Retinal pigment epithelial cell (primary cell): ENCODE data around the gene MCMBP.

Experiments used
- DNase-seq: peaks from one replicate; pipeline ENCODE4 v3.0.0-alpha.2; 2010; ENCODE audit warnings: low read depth
- H3K4me3 ChIP-seq: 2 replicates; pipeline ENCODE4 v1.5.1; 2011; ENCODE audit warnings: mild to moderate bottlenecking, low read length, control low read depth, moderate library complexity
- TF ChIP-seq, protein P1 (sequence below): conservative IDR thresholded peaks from 2 replicates; pipeline ENCODE4 v1.5.1; 2011; ENCODE audit warnings: low read depth, low read length, control low read depth, inconsistent platforms

MCMBP gene

DNA sequence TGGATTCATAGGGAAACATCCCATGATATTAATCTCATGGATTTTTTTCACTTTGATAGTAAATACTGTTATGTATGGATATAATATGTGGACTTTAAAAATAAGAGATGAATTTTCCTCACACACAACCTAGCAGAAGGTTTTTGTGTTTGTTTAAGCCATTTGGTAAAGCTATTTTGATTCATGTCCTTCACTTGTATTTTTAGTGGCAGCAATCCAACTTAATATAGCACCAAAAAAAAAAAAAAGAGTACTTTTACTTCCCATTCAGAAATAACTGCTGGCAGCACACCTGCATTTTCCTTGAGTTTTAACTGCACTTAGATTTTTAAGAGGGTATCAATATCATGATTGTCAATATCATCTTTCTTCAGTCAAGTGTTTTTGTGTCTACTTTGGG, 60.0 kb downstream of the MCMBP start:
- no peak overlapping the region for H3K4me3 ChIP-seq
- DNase-seq = no peak
- TF ChIP-seq, protein P1, sequence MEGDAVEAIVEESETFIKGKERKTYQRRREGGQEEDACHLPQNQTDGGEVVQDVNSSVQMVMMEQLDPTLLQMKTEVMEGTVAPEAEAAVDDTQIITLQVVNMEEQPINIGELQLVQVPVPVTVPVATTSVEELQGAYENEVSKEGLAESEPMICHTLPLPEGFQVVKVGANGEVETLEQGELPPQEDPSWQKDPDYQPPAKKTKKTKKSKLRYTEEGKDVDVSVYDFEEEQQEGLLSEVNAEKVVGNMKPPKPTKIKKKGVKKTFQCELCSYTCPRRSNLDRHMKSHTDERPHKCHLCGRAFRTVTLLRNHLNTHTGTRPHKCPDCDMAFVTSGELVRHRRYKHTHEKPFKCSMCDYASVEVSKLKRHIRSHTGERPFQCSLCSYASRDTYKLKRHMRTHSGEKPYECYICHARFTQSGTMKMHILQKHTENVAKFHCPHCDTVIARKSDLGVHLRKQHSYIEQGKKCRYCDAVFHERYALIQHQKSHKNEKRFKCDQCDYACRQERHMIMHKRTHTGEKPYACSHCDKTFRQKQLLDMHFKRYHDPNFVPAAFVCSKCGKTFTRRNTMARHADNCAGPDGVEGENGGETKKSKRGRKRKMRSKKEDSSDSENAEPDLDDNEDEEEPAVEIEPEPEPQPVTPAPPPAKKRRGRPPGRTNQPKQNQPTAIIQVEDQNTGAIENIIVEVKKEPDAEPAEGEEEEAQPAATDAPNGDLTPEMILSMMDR = no peak

DNA sequence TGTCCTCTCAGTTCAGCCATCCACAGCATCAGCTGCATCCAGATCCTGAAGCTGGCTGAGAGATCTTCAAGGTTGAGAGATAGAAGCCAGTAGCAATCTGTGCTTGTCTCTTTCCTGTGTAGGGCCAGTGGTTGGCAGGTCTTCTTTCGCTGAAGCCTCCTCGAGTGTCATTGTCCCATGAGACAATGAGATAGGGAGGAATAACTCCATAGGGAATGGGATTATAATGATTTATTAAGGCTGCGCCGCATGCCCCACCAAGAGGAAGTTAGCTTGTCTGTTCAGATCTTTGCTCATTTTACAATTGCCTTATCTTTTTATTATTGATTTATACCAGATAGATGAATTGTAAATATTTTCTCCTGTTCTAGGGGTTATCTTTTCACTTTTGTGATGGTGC, 61.5 kb downstream of the MCMBP start:
- DNase-seq = no peak
- TF ChIP-seq, protein P1 = no peak
- no peak overlapping the region for H3K4me3 ChIP-seq

DNA sequence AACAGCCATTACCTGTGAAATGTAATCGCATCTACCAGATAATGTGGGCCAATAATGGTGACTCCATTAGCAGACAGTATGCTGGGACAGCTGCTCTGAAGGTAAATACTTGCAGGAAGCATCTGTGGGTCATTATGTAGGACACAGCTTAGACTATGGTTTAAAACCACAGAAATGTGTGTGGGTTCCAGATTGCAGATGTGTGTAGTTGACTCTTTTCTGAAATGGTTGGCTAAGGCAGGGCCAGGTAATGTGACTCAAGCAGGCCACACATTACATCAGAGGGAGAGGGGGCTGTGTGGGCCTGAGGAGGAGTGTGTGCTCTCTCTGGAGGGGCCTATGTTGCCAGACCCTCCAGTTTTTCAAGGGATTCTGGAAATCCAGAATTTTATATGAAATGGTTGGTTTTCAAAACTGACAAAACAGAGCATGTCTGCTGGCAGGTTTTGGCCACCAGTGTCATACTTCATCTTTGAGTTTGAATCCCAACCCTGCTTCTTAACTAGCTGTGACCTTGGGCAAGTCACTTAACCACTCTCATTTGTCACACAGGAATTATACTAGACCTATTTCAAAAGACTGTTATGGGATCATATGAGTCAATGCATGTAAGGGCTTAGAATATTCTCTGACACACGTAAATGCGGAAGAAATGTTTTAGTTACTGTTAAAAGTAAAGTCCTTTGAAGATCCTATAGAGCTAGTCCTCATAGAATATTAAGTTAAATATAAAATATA, 64.5 kb downstream of the MCMBP start:
- DNase-seq = no peak
- no peak overlapping the region for H3K4me3 ChIP-seq
- TF ChIP-seq, protein P1 = no peak

DNA sequence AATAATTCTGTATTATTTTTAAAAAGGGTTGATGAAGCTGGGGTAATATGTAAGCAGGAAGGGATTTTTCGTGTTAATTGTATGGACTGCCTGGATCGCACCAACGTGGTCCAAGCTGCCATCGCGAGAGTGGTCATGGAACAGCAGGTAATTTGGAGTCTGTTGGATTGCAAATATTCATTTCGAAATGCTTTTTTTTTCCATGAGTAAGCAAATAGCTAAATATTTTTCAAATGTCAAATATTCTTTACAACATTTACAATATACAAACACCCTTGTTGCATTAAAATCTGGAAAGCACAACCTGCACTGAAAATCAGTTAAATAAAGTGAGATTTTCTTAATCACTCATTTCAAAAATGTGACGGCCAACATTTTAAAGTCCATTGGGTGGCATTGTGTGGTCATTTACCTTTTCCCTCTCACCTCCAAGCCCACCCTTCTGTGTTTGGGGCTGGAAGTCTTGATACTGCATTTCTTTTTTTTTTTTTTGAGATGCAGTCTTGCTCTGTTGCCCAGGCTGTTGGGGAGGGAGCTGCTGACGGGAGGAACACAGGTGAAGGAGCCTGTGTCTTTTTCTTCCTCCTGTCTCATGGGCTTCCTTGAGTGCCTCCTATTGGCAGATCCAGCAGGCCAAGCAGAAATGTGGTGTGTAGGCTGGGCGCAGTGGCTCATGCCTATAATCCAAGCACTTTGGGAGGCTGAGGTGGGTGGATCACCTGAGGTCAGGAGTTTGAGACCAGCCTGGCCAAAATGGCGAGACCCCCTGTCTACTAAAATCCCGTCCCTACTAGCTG, 66.1 kb downstream of the MCMBP start:
- TF ChIP-seq, protein P1 = no peak
- no peak for DNase-seq
- no peak overlapping the region for H3K4me3 ChIP-seq

DNA sequence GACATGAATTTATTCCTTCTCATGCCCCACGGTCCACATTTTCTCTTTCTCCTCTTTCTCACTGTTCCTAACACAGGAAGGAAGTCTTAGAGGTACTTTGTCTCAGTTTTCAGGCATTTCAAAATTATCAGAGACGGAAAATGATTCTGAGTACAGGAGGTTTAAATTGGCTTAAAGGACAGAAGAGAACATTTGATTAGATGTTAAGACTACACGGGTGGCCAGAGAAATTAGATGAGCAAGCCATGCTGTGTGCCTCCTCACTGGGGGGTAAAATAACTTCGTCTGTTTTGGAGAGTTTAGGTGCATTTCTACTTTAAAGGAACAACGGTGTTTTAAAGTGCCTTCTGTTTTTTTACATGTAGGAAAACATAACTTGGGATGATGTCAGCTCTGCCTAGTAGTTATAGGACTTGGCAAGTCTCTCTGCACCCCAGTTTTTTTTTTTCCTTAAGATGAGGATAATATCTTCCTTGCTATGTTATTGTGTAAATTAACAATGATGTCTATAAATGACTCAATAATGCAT, 66.9 kb downstream of the MCMBP start:
- TF ChIP-seq, protein P1 = no peak
- no peak overlapping the region for H3K4me3 ChIP-seq
- no peak for DNase-seq

DNA sequence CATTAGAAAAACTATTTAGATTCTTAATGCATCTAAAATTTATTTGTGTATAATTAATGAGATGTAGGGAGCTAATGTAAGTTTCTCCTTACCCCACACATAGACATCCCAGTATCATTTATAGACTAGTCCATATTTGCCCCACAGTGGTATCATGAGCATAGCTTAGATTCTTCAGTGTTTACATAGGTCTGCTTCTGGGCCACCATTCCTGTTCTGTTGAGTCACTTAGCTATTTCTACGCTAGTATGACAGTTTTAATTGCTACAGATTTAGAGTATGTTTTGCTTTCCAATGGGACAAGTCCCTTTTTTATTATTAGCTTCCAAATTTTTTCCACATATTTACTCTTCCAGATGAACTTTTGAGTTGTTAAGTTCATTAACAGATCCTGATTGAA, 69.4 kb downstream of the MCMBP start:
- DNase-seq = no peak
- TF ChIP-seq, protein P1 = no peak

DNA sequence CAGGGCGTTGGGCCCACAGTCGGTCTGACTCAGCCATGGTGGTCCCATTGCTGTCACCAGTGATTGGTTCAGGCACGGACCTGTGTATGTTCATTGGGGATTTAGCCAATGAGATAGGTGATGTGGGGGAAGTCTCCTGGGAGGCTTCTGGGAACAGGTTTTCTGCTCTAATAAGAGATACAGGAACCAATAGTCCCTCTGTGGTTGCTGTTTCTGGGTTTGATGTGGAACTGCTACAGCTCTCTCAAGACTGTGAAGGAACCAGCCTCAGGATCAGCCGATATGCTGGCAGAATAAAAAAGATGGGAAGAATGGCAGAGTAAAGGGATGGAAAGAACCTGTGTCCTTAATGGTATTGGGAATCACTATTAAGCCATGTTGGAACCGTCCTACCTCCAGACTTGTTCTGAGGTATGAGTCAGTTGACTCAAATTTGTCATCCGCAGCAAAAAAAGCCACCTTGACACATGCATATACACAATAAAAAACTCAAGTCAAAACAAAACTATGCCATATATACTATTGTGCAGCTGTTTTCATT, 70.6 kb downstream of the MCMBP start:
- TF ChIP-seq, protein P1 = no peak
- no peak for DNase-seq
- no peak overlapping the region for H3K4me3 ChIP-seq

More for the DNA sequence above, 69.4 kb downstream of the MCMBP start:
- no peak overlapping the region for H3K4me3 ChIP-seq
